ENCODE data around the gene NCF4. TPM values are rescaled to one million over a fixed set of nuclear protein-coding genes. Genes with fewer than 3 reads are reported as not detected.

The NCF4 gene
- total RNA-seq, 1 experiment from 2014 or later = not detected

- BruUV-seq (replicated peaks) = no TSS peak
- Histone ChIP-seq H3K9me3 (ENCODE audit: control insufficient read depth, insufficient read depth, low read depth, low read length) (no peaks in the 10 kb centered on the region), H3K4me1 (ENCODE audit: control insufficient read depth, insufficient read depth, low read length) (no peaks in the 10 kb centered on the region), H3K27ac (ENCODE audit: low read length) (no peak overlapping the region), H3K27me3 (ENCODE audit: control insufficient read depth, insufficient read depth, low read length) (no peaks in the 10 kb centered on the region), H3K4me3 (ENCODE audit: low read depth in 2 of 2, low read length in 2 of 2) (no peak overlapping the region), H3K36me3 (ENCODE audit: control insufficient read depth, insufficient read depth, low read length) (no peaks in the 10 kb centered on the region)
- DNase-seq (ENCODE audit: low read depth, low spot score) (no peak), ATAC-seq (no peak)
- in situ Hi-C loops (cut with HindIII; ENCODE audit: low pct_unique_long_range_greater_than_20kb, low sequenced_read_pairs) = no loop called here
- CTCF ChIA-PET = no interaction called here
- POLR2A ChIA-PET = no interaction called here
- intact Hi-C loops (cut with micrococcal nuclease; ENCODE audit: unreplicated experiment) = no loop called here
- TF ChIP-seq SIN3A (IDR thresholded peaks at IDR 0.05; ENCODE audit: borderline replicate concordance, insufficient read depth, low read depth, low read length) (no peak), CTCF (IDR thresholded peaks at IDR 0.05) (no peak), REST (IDR thresholded peaks at IDR 0.05; ENCODE audit: insufficient read depth in 1 of 2, low read depth in 2 of 2, low read length in 1 of 2) (no peak), TCF7L2 (IDR thresholded peaks at IDR 0.05; ENCODE audit: low read depth, low read length) (no peak), POLR2AphosphoS5 (IDR thresholded peaks at IDR 0.05; ENCODE audit: low read depth, low read length) (no peak)
Observed at GRCh38 chr22:36926721-36927435, 66.1 kb downstream of the NCF4 start.

Other genes starting within 250 kb of the NCF4 start
- not detected for gene CACNG2, start 157.3 kb upstream of the NCF4 start, total RNA-seq (2021; ENCODE audit: unreplicated experiment)
- gene IFT27, start 84.9 kb upstream of the NCF4 start, total RNA-seq (2021; ENCODE audit: unreplicated experiment) = 44.4 TPM
- gene PVALB, start 44.0 kb upstream of the NCF4 start, total RNA-seq (2021; ENCODE audit: unreplicated experiment) = not detected
- gene CSF2RB, start 52.6 kb downstream of the NCF4 start, total RNA-seq (2021; ENCODE audit: unreplicated experiment) = not detected
- gene TST, start 158.4 kb downstream of the NCF4 start, total RNA-seq (2021; ENCODE audit: unreplicated experiment) = 15.9 TPM
- gene MPST, start 158.7 kb downstream of the NCF4 start, total RNA-seq (2021; ENCODE audit: unreplicated experiment) = 31.4 TPM
- 32.7 TPM for gene KCTD17, start 190.7 kb downstream of the NCF4 start, total RNA-seq (2021; ENCODE audit: unreplicated experiment)
- not detected for gene TMPRSS6, start 248.7 kb downstream of the NCF4 start, total RNA-seq (2021; ENCODE audit: unreplicated experiment)

Measured in Panc1 (cell line).